ENCODE measurements around the gene ERICH4.

DNA sequence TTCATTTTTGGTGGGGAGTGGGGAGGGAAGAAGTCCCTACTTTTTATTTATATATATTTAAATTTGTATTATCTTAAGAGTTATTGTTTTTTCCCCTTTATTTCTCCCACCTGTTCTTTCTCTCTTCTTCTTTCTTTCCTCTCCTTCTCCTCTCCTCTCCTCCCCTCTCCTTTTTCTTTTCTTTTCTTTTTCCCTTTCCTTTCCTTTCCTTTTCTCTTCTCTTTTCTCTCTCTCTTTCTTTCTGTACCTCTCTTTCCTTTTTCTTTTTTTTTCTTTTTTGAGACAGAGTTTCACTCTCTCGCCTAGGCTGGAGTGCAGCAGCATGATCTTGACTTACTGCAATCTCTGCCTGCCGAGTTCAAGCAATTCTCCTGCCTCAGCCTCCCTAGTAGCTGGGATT, 43.4 kb upstream of the ERICH4 start:
- TF ChIP-seq CTCF (IDR thresholded peaks at IDR 0.05): no peak
- TF ChIP-seq POLR2A (IDR thresholded peaks at IDR 0.05): no peak
